Measurements from ENCODE around the gene UAP1L1.
"Not testable (repeated sequence)": the region's sequence is repeated elsewhere in the genome, so short reads cannot be mapped to it uniquely, and the experiment has no call there.

Gene UAP1L1

GRCh38 chr9:137057545-137057944 lies 19.8 kb upstream of the UAP1L1 start:
- no peak for DNase-seq

DNA sequence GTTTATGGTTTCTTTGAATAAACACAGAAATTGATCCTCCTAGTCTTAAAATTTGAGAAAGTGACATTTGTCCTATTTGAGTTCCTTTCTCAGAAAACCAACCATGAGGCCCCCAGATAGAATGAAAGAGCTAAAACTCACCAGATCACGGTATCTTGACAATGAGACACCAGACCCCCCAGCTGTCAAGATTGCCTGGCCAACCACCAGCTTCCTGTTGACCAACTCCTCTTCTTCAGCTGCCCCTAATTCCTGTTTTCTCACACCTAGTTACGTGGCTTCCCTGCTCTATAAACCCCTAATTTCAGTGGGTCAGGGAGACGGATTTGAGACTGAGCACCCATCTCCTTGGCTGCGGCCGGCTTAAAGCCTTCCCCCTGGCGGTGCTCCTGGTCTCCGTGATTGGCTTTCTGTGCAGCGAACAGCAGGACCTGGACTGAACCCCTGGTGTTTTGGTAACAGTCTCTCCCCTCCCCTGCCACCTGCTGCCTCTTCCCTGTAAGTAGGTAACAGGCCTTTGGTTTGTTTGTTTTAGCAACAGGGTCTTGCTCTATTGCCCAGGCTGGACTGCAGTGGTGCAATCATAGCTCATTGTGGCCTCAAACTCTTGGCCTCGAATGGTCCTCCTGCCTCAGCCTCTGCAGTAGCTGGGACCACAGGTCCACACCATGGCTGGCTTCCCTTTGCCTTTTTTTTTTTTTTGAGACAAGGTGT lies 18.6 kb upstream of the UAP1L1 start:
- no peak for DNase-seq

DNA sequence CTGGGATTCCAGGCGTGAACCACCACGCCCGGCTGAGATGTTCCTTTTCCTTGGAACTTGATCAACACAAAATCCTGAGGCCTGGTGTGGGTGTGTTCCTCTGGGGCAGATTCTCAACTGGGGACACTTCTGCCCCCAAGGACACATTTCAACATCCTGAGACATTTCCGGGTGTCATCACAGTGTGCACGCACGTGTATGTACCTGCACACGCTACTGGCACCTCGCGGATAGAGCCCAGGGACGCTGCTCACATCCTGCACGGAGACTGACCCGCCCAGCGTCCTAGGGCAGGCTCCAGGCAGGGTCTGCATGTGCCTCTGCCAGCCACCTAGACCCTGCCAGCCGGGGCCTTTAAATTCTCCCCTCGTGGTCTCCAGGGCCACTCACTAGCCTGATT lies 14.9 kb upstream of the UAP1L1 start:
- no peak for DNase-seq

DNA sequence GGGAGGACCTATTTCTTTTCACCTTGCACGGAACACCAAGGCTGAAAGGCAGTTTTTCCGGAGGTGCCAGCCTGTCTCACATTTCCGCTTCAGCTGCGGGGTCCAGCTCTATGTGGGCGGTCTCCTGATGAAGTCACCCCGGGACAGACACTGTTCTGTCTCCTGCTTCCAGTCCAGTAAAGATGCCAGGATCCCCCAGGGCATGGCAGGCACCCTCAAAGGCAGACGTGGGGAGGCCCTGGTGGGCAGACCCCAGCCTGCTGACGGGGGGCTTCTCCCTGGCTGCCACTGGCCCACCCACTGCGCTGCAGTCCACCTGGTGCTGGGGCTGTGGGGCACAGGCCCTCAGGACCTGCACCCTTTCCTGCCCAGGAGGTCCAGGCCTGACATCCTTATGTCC lies 14.5 kb upstream of the UAP1L1 start:
- DNase-seq = not testable (repeated sequence)

- DNase-seq = no peak
Measured at GRCh38 chr9:137063311-137064026, 13.8 kb upstream of the UAP1L1 start.

DNA sequence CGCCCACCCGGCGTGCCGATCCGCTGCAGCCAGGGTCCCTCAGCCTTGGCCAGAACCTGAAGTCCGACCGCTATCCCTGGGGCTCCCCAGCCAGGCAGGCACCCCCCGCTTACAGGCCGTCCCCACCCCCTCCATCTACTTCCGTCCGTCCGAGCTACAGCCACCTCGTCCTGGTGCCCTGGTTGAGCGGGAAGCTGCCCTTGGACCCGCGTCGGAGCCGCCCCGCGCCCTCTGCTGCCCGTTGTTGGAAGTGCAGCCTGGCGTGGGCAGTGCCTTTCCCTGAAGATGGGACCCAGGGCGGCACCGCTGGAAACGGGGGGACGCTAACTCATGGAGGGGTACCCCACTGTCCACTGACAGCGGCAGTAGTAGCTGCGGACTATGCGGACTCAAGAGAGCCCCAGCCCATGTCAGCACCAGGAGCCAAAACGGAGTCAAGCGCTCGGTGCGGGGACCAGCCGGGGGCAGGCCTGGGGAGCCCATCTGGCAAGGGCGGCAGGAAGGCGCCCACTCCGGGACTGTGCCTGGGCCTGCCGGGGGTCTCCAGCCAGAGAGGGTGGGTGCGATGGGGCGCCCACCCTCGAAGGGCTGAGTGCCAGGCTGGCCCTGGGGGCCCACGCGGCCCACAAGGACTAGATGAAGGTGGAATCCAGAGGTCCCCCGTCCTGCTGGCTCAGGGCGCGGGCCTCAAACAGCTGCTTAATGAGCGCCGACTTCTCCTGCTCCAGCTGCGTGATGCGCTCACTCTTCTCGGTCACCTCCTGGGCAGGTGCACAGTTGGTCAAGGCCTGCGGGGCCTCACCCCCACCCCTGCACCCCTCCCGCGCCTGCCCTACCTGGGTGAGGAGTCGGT lies 13.1 kb upstream of the UAP1L1 start:
- DNase-seq = peak; percentile 36 to 73

GRCh38 chr9:137064880-137065164 lies 12.5 kb upstream of the UAP1L1 start:
- DNase-seq = no peak

GRCh38 chr9:137065336-137065967 lies 11.9 kb upstream of the UAP1L1 start:
- no peak for DNase-seq

- no peak for DNase-seq
Measured at GRCh38 chr9:137066096-137066861, 11.0 kb upstream of the UAP1L1 start.

DNA sequence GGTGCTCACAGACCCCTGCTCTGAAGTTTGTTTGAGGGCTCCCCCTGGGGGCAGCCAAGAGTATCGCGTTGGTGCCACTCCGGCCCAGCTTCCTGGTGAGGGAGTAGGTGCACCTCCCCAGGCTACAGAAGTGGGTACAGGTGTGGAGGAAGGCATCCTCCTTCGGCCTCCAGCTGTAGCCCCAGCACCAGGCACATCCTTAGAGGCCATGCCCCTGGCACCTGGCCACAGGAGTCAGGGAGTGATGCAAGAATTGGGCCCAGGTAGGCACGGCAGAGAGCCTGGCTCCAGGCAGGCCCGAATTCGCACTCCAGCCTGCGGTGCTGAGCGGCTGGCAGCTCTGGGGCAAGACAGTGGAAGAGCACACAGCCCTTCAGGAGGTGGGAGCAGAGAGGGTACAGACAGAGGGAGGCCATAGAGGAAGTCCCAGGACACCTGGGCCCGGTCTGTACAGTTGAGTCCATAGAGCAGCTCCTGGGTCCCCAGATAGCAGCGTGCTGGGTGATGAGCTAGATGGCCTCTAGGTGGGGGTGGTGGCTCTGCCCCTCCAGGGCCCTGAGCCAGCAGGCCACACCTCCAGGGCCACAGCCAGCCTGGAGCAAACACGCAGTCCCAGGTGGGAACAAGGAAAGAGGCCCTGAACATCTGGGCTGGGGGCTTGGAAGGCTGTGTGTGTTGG lies 9.3 kb upstream of the UAP1L1 start:
- peak; percentile 81 to 83 for DNase-seq

DNA sequence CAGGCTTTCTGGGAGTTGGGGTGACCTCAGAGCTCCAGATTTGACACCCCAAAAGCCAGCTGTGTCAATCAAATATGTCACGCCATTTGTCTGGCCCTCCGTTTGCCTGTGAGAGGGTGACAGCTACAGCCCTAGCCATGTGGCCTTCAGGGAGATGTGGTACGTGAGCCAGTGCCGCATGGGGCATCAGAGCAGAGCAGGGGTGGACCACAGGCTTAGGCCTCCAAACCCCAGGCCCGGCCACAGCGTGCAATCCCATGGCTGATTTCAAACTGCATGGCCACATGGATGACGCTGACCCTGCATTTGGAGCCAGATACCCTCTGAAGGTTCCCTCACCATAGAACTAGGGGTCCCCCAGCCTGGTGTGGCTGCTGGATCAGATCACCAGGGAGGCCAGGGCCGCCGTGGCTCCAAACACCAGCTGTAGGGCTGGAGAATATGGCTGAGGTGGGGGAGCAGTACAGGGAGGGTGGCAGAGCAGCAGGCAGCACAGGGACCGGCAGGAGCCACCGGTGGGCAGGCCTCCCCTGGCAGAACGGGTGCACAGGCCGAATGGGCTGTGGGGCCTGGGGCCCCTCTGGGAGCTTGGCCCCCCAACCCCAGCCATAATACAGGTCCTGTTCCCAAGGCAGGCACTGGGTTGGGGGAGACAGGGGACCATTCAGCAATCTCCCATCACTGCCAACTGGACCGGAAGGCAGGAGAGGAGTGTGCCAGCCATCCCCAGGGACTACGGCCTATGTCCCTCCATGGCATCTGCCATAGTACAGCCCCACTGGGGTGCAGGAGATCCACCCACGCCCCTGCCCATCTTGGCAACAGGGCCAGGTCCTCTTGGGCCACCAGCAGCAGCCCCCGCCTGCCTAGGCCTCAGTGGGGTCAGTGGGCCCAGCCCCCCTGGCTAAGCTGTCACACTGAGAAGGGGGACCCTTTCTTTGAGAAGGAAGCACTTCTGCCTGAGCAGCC lies 8.5 kb upstream of the UAP1L1 start:
- no peak for DNase-seq

DNA sequence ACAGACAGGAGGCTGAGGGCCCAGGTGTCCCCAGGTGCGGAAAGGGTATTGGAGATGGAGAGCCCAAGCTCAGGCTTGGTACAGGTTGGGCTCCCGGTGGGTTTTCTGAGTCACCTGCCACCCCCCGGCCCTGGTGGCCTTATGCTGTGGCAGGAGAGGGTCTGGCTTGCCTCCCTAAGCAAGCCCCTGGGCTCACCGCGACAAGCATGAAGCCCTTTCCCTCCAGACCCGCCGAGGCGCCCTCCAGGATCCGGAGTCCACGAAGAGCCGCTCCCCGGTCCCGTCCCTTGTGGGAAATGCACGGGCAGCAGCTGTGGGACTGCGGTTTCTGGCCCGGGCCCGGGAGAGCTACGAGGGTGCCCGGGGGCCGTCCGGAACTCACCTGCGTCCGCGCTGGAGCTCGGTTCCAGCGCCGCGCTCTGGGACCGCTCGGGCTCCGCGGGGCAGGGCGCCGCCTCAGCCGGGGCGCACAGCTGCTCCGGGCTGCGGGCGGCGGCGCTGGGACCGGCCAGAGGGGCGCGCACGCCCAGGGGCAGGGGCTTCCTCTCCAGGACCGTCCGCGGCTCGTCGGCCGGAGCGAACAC lies 7.7 kb upstream of the UAP1L1 start:
- no peak for DNase-seq

GRCh38 chr9:137070201-137070905 lies 7.0 kb upstream of the UAP1L1 start, which contains the start of gene SAPCD2:
SAPCD2 (minus strand) TSS chr9:137070557; CDS start chr9:137070460, 97 bp downstream.
- DNase-seq = peak; percentile 75 to 80

DNA sequence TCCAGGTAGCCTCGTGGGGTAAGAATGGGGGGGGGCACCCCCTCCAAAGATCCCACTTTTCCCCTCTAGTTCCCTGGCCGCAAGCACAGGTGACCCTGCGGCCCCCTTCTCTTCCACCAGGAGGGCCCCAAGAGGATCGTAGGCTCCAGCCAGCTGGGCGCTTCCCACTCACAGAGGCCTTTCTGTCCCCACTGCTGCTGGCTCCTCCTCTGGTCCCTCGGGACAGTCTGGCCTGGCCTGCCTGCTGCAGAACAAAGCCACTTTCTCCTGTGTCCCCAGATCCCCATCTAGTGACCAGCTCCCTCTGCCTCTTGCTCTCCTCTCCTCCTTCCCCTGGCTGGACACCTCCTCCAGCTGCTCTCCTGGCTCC lies 6.4 kb upstream of the UAP1L1 start:
- DNase-seq = no peak

DNA sequence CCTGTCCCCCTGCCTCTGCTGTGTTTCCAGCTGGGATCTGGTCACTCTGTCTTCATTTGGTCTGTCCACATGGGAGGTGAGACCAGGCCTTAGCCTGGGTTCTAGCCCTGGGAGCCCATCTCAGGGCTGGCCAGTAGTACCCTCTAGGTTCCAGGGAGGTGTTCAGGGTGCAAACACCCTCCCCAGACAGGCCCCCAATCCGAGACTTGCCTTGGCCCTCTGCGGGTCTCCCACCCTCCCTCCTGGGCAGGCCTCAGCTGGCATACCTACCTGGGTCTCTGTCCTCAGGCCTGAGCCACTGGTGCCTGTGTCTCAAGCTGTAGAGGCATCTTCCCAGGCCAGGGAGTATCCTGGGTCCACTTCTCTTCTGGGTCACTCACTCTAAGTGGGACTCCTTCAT lies 6.0 kb upstream of the UAP1L1 start:
- no peak for DNase-seq

GRCh38 chr9:137073992-137074399 lies 3.3 kb upstream of the UAP1L1 start:
- DNase-seq = no peak

DNA sequence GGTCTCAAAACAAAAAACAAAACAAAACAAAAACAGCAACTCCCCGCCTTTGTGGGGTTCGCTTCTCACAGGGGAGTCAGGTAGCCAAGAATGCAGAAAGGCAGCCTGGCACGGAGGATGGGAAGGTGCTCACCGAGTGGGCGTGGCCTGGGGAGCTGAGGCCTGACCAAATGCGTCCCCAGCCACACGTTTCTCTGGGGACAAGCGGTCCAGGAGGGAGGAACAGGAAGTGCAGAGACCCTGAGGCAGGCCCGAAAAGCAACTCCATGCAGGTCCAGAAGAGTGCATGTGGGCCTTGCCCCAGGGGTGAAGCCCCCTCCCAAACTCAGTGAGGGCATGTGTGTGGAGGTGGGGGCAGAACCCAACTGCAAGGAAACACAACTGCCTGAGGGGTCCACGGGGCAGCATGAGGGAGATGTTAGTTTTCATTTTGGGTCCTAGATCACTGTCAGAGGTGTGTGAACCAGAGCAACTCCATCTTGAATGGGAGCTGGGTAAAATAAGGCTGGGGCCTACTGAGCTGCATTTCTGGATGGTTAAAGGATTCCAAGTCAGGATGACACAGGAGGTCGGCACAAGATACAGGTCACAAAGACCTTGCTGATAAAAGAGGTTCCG lies 2.6 kb upstream of the UAP1L1 start:
- no peak for DNase-seq

- no peak for DNase-seq
Measured at GRCh38 chr9:137075275-137075775, 2.0 kb upstream of the UAP1L1 start.

GRCh38 chr9:137076636-137077009 lies 694 bp upstream of the UAP1L1 start:
- no peak for DNase-seq
